Astrocyte of the spinal cord (primary cell): ENCODE results near the gene TTC22.

Source experiments
- DNase-seq: peaks from one replicate; pipeline ENCODE4 v3.0.0; 2011; ENCODE audit warnings: low read depth, low spot score
- H3K4me3 ChIP-seq: 2 replicates; pipeline ENCODE4 v1.5.1; 2011; ENCODE audit warnings: low read depth, mild to moderate bottlenecking, low read length, moderate library complexity
- CTCF ChIP-seq: IDR thresholded peaks from 2 replicates; pipeline ENCODE4 v1.5.1; 2012; ENCODE audit warnings: low read depth, mild to moderate bottlenecking, low read length, inconsistent platforms
- in situ Hi-C: cut with HindIII; loops from 2 replicates; pipeline ENCODE4 v1.10.0; 2017; ENCODE audit warnings: low sequenced_read_pairs

Gene TTC22

GRCh38 chr1:54748094-54748835 lies 52.9 kb downstream of the TTC22 start:
- no peak for TF ChIP-seq CTCF
- H3K4me3 ChIP-seq: no peak overlapping the region
- no peak for DNase-seq
- in situ Hi-C loops: no loop called here

- in situ Hi-C loops: no loop called here
- H3K4me3 ChIP-seq: no peak overlapping the region
- no peak for TF ChIP-seq CTCF
- DNase-seq: no peak
Measured at GRCh38 chr1:54745864-54746263, 55.3 kb downstream of the TTC22 start.

GRCh38 chr1:54745274-54745673 lies 55.8 kb downstream of the TTC22 start:
- DNase-seq: no peak
- in situ Hi-C loops: no loop called here

GRCh38 chr1:54744696-54745095 lies 56.4 kb downstream of the TTC22 start:
- in situ Hi-C loops: no loop called here
- no peak for DNase-seq
- no peak for TF ChIP-seq CTCF

More at GRCh38 chr1:54745274-54745673, 55.8 kb downstream of the TTC22 start:
- no peak overlapping the region for H3K4me3 ChIP-seq
- TF ChIP-seq CTCF: no peak

GRCh38 chr1:54743416-54744226 lies 57.5 kb downstream of the TTC22 start:
- H3K4me3 ChIP-seq: no peak overlapping the region
- no peak for DNase-seq
- in situ Hi-C loops: no loop called here
- no peak for TF ChIP-seq CTCF

More at GRCh38 chr1:54744696-54745095, 56.4 kb downstream of the TTC22 start:
- H3K4me3 ChIP-seq: no peak overlapping the region

GRCh38 chr1:54742282-54742681 lies 58.8 kb downstream of the TTC22 start:
- H3K4me3 ChIP-seq: no peak overlapping the region
- in situ Hi-C loops: no loop called here
- TF ChIP-seq CTCF: no peak
- peak; percentile 47 for DNase-seq
